HG03439 (cell line): ENCODE results near the gene RPGRIP1.
"Not testable (repeated sequence)": the region's sequence is repeated elsewhere in the genome, so short reads cannot be mapped to it uniquely, and the experiment has no call there.

Experiments
- ATAC-seq: cut with Tn5 transposase; IDR thresholded peaks from one replicate; pipeline ENCODE4 v1.9.1; 2021; ENCODE audit warnings: mild to moderate bottlenecking, moderate library complexity; ENCODE audit not compliant: unreplicated experiment

The RPGRIP1 gene

GRCh38 chr14:21279783-21280182, at the start of gene RPGRIP1:
TSS of gene RPGRIP1 (plus strand) at chr14:21280083. CDS start at chr14:21287977, 7,894 bp downstream.
- no peak for ATAC-seq

GRCh38 chr14:21231020-21231652, 48.7 kb upstream of the RPGRIP1 start:
- no peak for ATAC-seq

- no peak for ATAC-seq
These were observed 46.3 kb upstream of the RPGRIP1 start for GRCh38 chr14:21233457-21234076.

- ATAC-seq: no peak
These were observed 45.8 kb upstream of the RPGRIP1 start for GRCh38 chr14:21234112-21234511.

GRCh38 chr14:21236948-21237797, 42.7 kb upstream of the RPGRIP1 start:
- no peak for ATAC-seq

- ATAC-seq: no peak
These were observed 40.9 kb upstream of the RPGRIP1 start for GRCh38 chr14:21238823-21239518.

- ATAC-seq: no peak
These were observed 39.5 kb upstream of the RPGRIP1 start for GRCh38 chr14:21240417-21240816.

GRCh38 chr14:21241218-21241819, 38.6 kb upstream of the RPGRIP1 start:
- ATAC-seq: no peak

- ATAC-seq: no peak
These were observed 35.3 kb upstream of the RPGRIP1 start for GRCh38 chr14:21244544-21244943.

GRCh38 chr14:21245813-21246212, 34.1 kb upstream of the RPGRIP1 start:
- ATAC-seq: no peak

- ATAC-seq: no peak
These were observed 31.5 kb upstream of the RPGRIP1 start for GRCh38 chr14:21248338-21248737.

- no peak for ATAC-seq
These were observed 31.0 kb upstream of the RPGRIP1 start for GRCh38 chr14:21248739-21249411.

- no peak for ATAC-seq
These were observed 28.7 kb upstream of the RPGRIP1 start for GRCh38 chr14:21251215-21251614.

- no peak for ATAC-seq
These were observed 27.7 kb upstream of the RPGRIP1 start for GRCh38 chr14:21252149-21252548.

GRCh38 chr14:21255385-21256101, 24.3 kb upstream of the RPGRIP1 start:
- no peak for ATAC-seq

GRCh38 chr14:21256102-21256447, 23.8 kb upstream of the RPGRIP1 start:
- not testable (repeated sequence) for ATAC-seq

- ATAC-seq: no peak
These were observed 23.1 kb upstream of the RPGRIP1 start for GRCh38 chr14:21256539-21257393.

GRCh38 chr14:21257394-21257909, 22.4 kb upstream of the RPGRIP1 start:
- no peak for ATAC-seq
